Epithelial cell of esophagus (primary cell): ENCODE data around the gene CATSPER3.

Source experiments
- DNase-seq: peaks from one replicate; pipeline ENCODE4 v3.0.0; 2010; ENCODE audit warnings: low read depth
- H3K4me3 ChIP-seq: 2 replicates; pipeline ENCODE4 v1.5.1; 2011; ENCODE audit warnings: mild to moderate bottlenecking, low read length, control low read depth
- CTCF ChIP-seq: IDR thresholded peaks from 2 replicates; pipeline ENCODE4 v1.5.1; 2011; ENCODE audit warnings: low read depth, mild to moderate bottlenecking, low read length, control low read depth, inconsistent platforms; ENCODE audit not compliant: insufficient read depth; ENCODE audit errors: missing control alignments

Gene CATSPER3

GRCh38 chr5:134949316-134949715, 18.4 kb upstream of the CATSPER3 start:
- no peak for DNase-seq
- H3K4me3 ChIP-seq: no peak overlapping the region
- TF ChIP-seq CTCF: no peak

- H3K4me3 ChIP-seq: no peak overlapping the region
- no peak for DNase-seq
- no peak for TF ChIP-seq CTCF
These were observed 9.6 kb upstream of the CATSPER3 start for GRCh38 chr5:134957920-134958608.

- no peak for TF ChIP-seq CTCF
- H3K4me3 ChIP-seq: no peak overlapping the region
- peak; percentile 50 for DNase-seq
These were observed 9.0 kb upstream of the CATSPER3 start for GRCh38 chr5:134958755-134959154.

- no peak overlapping the region for H3K4me3 ChIP-seq
- no peak for DNase-seq
- no peak for TF ChIP-seq CTCF
These were observed 4.6 kb upstream of the CATSPER3 start for GRCh38 chr5:134963098-134963497.

GRCh38 chr5:134964359-134965270, 3.1 kb upstream of the CATSPER3 start:
- no peak for DNase-seq
- no peak for TF ChIP-seq CTCF
- no peak overlapping the region for H3K4me3 ChIP-seq

GRCh38 chr5:134965271-134965825, 2.4 kb upstream of the CATSPER3 start:
- TF ChIP-seq CTCF: no peak
- DNase-seq: no peak

GRCh38 chr5:134968055-134968454, 348 bp downstream of the CATSPER3 start:
- peak; percentile 76 for DNase-seq
- no peak for TF ChIP-seq CTCF
- H3K4me3 ChIP-seq: no peak overlapping the region

More at GRCh38 chr5:134965271-134965825, 2.4 kb upstream of the CATSPER3 start:
- no peak overlapping the region for H3K4me3 ChIP-seq
